Adipose tissue (tissue), 3 donors: ENCODE results near the gene GTF2H3. TPM values are rescaled to one million over a fixed set of nuclear protein-coding genes. Genes with fewer than 3 reads are reported as not detected.

Experiments used
- H3K27ac ChIP-seq: one replicate; pipeline ENCODE4 v1.5.1; 2013; ENCODE audit warnings: low read depth, low read length
- WGBS, 3 donors: extraction: QIAGEN DNeasy Blood & Tissue Kit; methylation state at CpG; one replicate each; pipeline ENCODE4 v1.1.7; 2013; 5-methylcytosine and 5-hydroxymethylcytosine counted together
- polyA plus RNA-seq, 3 donors: library from polyadenylated mRNA; stranded (reverse); fragments of 200-250 nt; gene quantifications; one replicate each; pipeline ENCODE4 v1.2.3, GENCODE V29; 2013
- donor health status: healthy with polysubstance abuse.
- donor health status: Bipolar disorder and iron deficiency.
- donor health status: healthy.

The GTF2H3 gene
- polyA plus RNA-seq, 3 donors = 4.0 to 15.4 (median 12.9) TPM

GRCh38 chr12:123621619-123622530, 11.8 kb upstream of the GTF2H3 start:
- 80 to 87% (median 86%) methylated on average over 15 of the region's 15 CpGs for WGBS, 3 donors

GRCh38 chr12:123634142-123634561, 523 bp downstream of the GTF2H3 start:
- H3K27ac ChIP-seq = peak overlapping the region; percentile 21
- WGBS, 3 donors = 5 to 16% (median 16%) methylated on average over 19 of the region's 19 CpGs

More at GRCh38 chr12:123621619-123622530, 11.8 kb upstream of the GTF2H3 start:
- H3K27ac ChIP-seq = no peak overlapping the region

GRCh38 chr12:123643911-123644310, 10.3 kb downstream of the GTF2H3 start:
- WGBS, 3 donors = 76 to 94% (median 91%) methylated on average over 7 of the region's 7 CpGs
- no peak overlapping the region for H3K27ac ChIP-seq

GRCh38 chr12:123645380-123645779, 11.8 kb downstream of the GTF2H3 start:
- 98 to 100% (median 98%) methylated on average over 3 of the region's 3 CpGs for WGBS, 3 donors

GRCh38 chr12:123645878-123646277, 12.2 kb downstream of the GTF2H3 start:
- WGBS, 3 donors = 88 to 90% (median 89%) methylated on average over 5 of the region's 5 CpGs
- H3K27ac ChIP-seq = no peak overlapping the region

More at GRCh38 chr12:123645380-123645779, 11.8 kb downstream of the GTF2H3 start:
- no peak overlapping the region for H3K27ac ChIP-seq

GRCh38 chr12:123648401-123648800, 14.8 kb downstream of the GTF2H3 start:
- 88 to 93% (median 92%) methylated on average over 5 of the region's 5 CpGs for WGBS, 3 donors
- no peak overlapping the region for H3K27ac ChIP-seq

GRCh38 chr12:123654129-123654701, 20.6 kb downstream of the GTF2H3 start:
- H3K27ac ChIP-seq = no peak overlapping the region
- WGBS, 3 donors = 86 to 99% (median 94%) methylated on average over 4 of the region's 4 CpGs

GRCh38 chr12:123655420-123655819, 21.8 kb downstream of the GTF2H3 start:
- no peak overlapping the region for H3K27ac ChIP-seq

GRCh38 chr12:123656392-123656791, 22.8 kb downstream of the GTF2H3 start:
- H3K27ac ChIP-seq = no peak overlapping the region
- WGBS, 3 donors = 83 to 88% (median 86%) methylated on average over 4 of the region's 4 CpGs

More at GRCh38 chr12:123655420-123655819, 21.8 kb downstream of the GTF2H3 start:
- 77 to 90% (median 88%) methylated on average over 5 of the region's 5 CpGs for WGBS, 3 donors

GRCh38 chr12:123657211-123657610, 23.6 kb downstream of the GTF2H3 start:
- 90 to 94% (median 94%) methylated on average over 9 of the region's 9 CpGs for WGBS, 3 donors
- no peak overlapping the region for H3K27ac ChIP-seq

GRCh38 chr12:123659996-123660727, 26.5 kb downstream of the GTF2H3 start:
- no peak overlapping the region for H3K27ac ChIP-seq
- WGBS, 3 donors = 75 to 92% (median 79%) methylated on average over 5 of the region's 5 CpGs

GRCh38 chr12:123667771-123668170, 34.1 kb downstream of the GTF2H3 start:
- WGBS, 3 donors = 81 to 85% (median 84%) methylated on average over 8 of the region's 8 CpGs
- H3K27ac ChIP-seq = no peak overlapping the region

- no peak within 1 kb of the TSS for H3K27ac ChIP-seq
- WGBS, 3 donors = 1 to 2% (median 1%) methylated on average over 51 to 53 of the region's 53 CpGs
These were observed 37.5 kb downstream of the GTF2H3 start, which contains the start of gene TCTN2 for GRCh38 chr12:123670882-123671728. TCTN2 (plus strand) TSS chr12:123671113; CDS start chr12:123671241, 128 bp downstream.

GRCh38 chr12:123671876-123672275, 38.2 kb downstream of the GTF2H3 start:
- 70 to 81% (median 75%) methylated on average over 6 of the region's 6 CpGs for WGBS, 3 donors

GRCh38 chr12:123675436-123675835, 41.8 kb downstream of the GTF2H3 start:
- H3K27ac ChIP-seq = no peak overlapping the region
- 96 to 100% (median 100%) methylated on average over 1 of the region's 1 CpG for WGBS, 3 donors

More at GRCh38 chr12:123671876-123672275, 38.2 kb downstream of the GTF2H3 start:
- no peak overlapping the region for H3K27ac ChIP-seq

- H3K27ac ChIP-seq = no peak overlapping the region
These were observed 43.1 kb downstream of the GTF2H3 start for GRCh38 chr12:123676616-123677320.

GRCh38 chr12:123678981-123679380, 45.4 kb downstream of the GTF2H3 start:
- WGBS, 3 donors = 97 to 100% (median 98%) methylated on average over 10 of the region's 10 CpGs
- H3K27ac ChIP-seq = no peak overlapping the region

More at GRCh38 chr12:123676616-123677320, 43.1 kb downstream of the GTF2H3 start:
- WGBS, 3 donors = 91 to 94% (median 93%) methylated on average over 9 of the region's 9 CpGs
